ENCODE measurements around the gene NCK2.

Gene NCK2

DNA sequence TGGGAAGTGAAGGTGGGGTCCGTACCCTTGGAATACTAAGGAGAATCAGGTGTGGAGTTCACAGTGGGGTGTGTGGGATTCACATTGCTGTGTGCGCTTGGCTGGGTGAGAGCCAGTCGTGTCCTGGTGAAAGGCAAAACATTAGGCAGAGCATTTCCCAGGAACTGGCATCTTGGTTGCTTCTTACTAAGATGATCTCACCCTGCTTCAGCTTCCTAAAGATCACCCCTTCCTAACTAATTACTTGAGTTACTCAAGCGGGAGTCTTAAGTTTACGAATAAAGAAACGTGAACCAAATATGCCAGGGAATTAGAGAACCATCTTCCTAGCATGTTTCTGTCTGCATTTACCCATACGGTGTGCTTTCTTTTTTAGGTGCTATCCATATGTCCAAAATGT is 122.9 kb downstream of the NCK2 start:
- Histone ChIP-seq H4K8ac (ENCODE audit: low read length) (peak overlapping the region; percentile 45), H3K27ac (ENCODE audit: low read length, poor library complexity, severe bottlenecking) (peak overlapping the region; percentile 71), H2BK12ac (ENCODE audit: low read length in 2 of 2) (peak overlapping the region in 1 of 2 experiments; percentile 47), H2BK120ac (ENCODE audit: low read depth, low read length) (no peak overlapping the region), H4K91ac (ENCODE audit: low read length) (peak overlapping the region; percentile 28), H3K4me2 (ENCODE audit: low read length, poor library complexity, severe bottlenecking) (no peak overlapping the region), H2BK5ac (ENCODE audit: low read depth, low read length, poor library complexity, severe bottlenecking) (no peak overlapping the region), H3K14ac (ENCODE audit: low read length in 2 of 2) (peak overlapping the region in 1 of 2 experiments; percentile 28), H3K23ac (ENCODE audit: low read length in 2 of 2) (no peak overlapping the region), H2BK15ac (ENCODE audit: low read depth, poor library complexity, severe bottlenecking) (no peak overlapping the region), H3K79me1 (replicated peaks; ENCODE audit: low read length, poor library complexity, severe bottlenecking) (peaks cover 50% of the 10 kb centered on the region), H3K9ac (ENCODE audit: low read length) (no peak overlapping the region), H3K36me3 (ENCODE audit: control insufficient read depth in 1 of 2, insufficient read depth in 2 of 2, low read depth in 1 of 2, low read length in 2 of 2) (peaks cover 0 to 11% of the 10 kb centered on the region in 2 experiments), H3K4me3 (ENCODE audit: insufficient read depth in 1 of 2, low read depth in 1 of 2, low read length in 2 of 2) (no peak overlapping the region), H3K4me1 (ENCODE audit: control insufficient read depth, insufficient read depth, low read depth, low read length) (peaks cover 32% of the 10 kb centered on the region), H2AFZ (ENCODE audit: low read depth, low read length) (no peak overlapping the region), H3K18ac (ENCODE audit: low read depth in 1 of 2, low read length in 2 of 2) (peak overlapping the region in 1 of 2 experiments; percentile 38), H3K4ac (ENCODE audit: low read depth in 1 of 2, low read length in 2 of 2) (no peak overlapping the region), H3K9me3 (ENCODE audit: control insufficient read depth, low read length) (no peaks in the 10 kb centered on the region), H2AK5ac (ENCODE audit: low read length, severe bottlenecking) (no peak overlapping the region), H3K27me3 (ENCODE audit: control insufficient read depth in 1 of 2, insufficient read depth in 1 of 2, low read length in 2 of 2) (no peaks in the 10 kb centered on the region)
- peak; percentile 20 for DNase-seq
- WGBS = 91% methylated on average over 7 of the region's 7 CpGs

DNA sequence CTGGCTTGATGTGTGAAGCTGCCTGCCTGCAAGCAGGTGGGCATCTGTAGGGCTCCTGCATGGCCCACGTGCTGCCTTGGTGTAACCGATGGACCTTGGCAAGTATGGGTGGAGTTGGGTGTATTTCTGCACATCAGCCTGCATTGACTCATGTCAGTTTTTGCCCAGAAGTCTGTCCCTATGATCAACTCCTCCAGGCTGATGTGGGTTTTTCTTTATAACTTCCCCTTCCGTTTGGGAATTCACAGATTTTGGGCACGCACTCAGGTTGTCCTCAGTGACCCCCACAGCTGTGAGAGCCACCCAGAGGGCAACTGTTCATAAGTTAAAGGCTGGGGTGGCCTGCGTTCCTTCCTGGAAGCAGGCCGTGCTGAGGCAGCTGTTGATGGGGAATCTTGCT is 123.3 kb downstream of the NCK2 start:
- H2AK5ac ChIP-seq (ENCODE audit: low read length, severe bottlenecking) = peak overlapping the region; percentile 10
- H3K9ac ChIP-seq (ENCODE audit: low read length) = no peak overlapping the region
- H3K4me3 ChIP-seq (ENCODE audit: insufficient read depth in 1 of 2, low read depth in 1 of 2, low read length in 2 of 2) = no peak overlapping the region
- peak overlapping the region in 1 of 2 experiments; percentile 61 for H3K18ac ChIP-seq (ENCODE audit: low read depth in 1 of 2, low read length in 2 of 2)
- no peak overlapping the region for H2BK5ac ChIP-seq (ENCODE audit: low read depth, low read length, poor library complexity, severe bottlenecking)
- H4K91ac ChIP-seq (ENCODE audit: low read length) = peak overlapping the region; percentile 16
- H2BK15ac ChIP-seq (ENCODE audit: low read depth, poor library complexity, severe bottlenecking) = no peak overlapping the region
- no peak overlapping the region for H3K4ac ChIP-seq (ENCODE audit: low read depth in 1 of 2, low read length in 2 of 2)
- peaks cover 0 to 11% of the 10 kb centered on the region in 2 experiments for H3K36me3 ChIP-seq (ENCODE audit: control insufficient read depth in 1 of 2, insufficient read depth in 2 of 2, low read depth in 1 of 2, low read length in 2 of 2)
- H3K9me3 ChIP-seq (ENCODE audit: control insufficient read depth, low read length) = no peaks in the 10 kb centered on the region
- no peaks in the 10 kb centered on the region for H3K27me3 ChIP-seq (ENCODE audit: control insufficient read depth in 1 of 2, insufficient read depth in 1 of 2, low read length in 2 of 2)
- 92% methylated on average over 6 of the region's 6 CpGs for WGBS
- H2BK12ac ChIP-seq (ENCODE audit: low read length in 2 of 2) = peak overlapping the region in 1 of 2 experiments; percentile 83
- H4K8ac ChIP-seq (ENCODE audit: low read length) = no peak overlapping the region
- no peak overlapping the region for H3K4me2 ChIP-seq (ENCODE audit: low read length, poor library complexity, severe bottlenecking)
- peaks cover 47% of the 10 kb centered on the region for H3K79me1 ChIP-seq (replicated peaks; ENCODE audit: low read length, poor library complexity, severe bottlenecking)
- peaks cover 32% of the 10 kb centered on the region for H3K4me1 ChIP-seq (ENCODE audit: control insufficient read depth, insufficient read depth, low read depth, low read length)
- no peak overlapping the region for H2AFZ ChIP-seq (ENCODE audit: low read depth, low read length)
- peak; percentile 11 for DNase-seq
- no peak overlapping the region for H3K23ac ChIP-seq (ENCODE audit: low read length in 2 of 2)
- H2BK120ac ChIP-seq (ENCODE audit: low read depth, low read length) = no peak overlapping the region
- peak overlapping the region; percentile 71 for H3K27ac ChIP-seq (ENCODE audit: low read length, poor library complexity, severe bottlenecking)
- peak overlapping the region in 1 of 2 experiments; percentile 64 for H3K14ac ChIP-seq (ENCODE audit: low read length in 2 of 2)

GRCh38 chr2:105869341-105869740 is 124.6 kb downstream of the NCK2 start:
- WGBS = 97% methylated on average over 10 of the region's 13 CpGs
- Histone ChIP-seq H3K4ac (ENCODE audit: low read depth in 1 of 2, low read length in 2 of 2) (no peak overlapping the region), H3K36me3 (ENCODE audit: control insufficient read depth in 1 of 2, insufficient read depth in 2 of 2, low read depth in 1 of 2, low read length in 2 of 2) (peaks cover 0 to 11% of the 10 kb centered on the region in 2 experiments), H3K79me1 (replicated peaks; ENCODE audit: low read length, poor library complexity, severe bottlenecking) (peaks cover 41% of the 10 kb centered on the region), H3K4me2 (ENCODE audit: low read length, poor library complexity, severe bottlenecking) (no peak overlapping the region), H3K18ac (ENCODE audit: low read depth in 1 of 2, low read length in 2 of 2) (peak overlapping the region in 1 of 2 experiments; percentile 23), H3K23ac (ENCODE audit: low read length in 2 of 2) (no peak overlapping the region), H3K27ac (ENCODE audit: low read length, poor library complexity, severe bottlenecking) (no peak overlapping the region), H3K27me3 (ENCODE audit: control insufficient read depth in 1 of 2, insufficient read depth in 1 of 2, low read length in 2 of 2) (no peaks in the 10 kb centered on the region), H3K9me3 (ENCODE audit: control insufficient read depth, low read length) (no peaks in the 10 kb centered on the region), H2AK5ac (ENCODE audit: low read length, severe bottlenecking) (no peak overlapping the region), H2BK5ac (ENCODE audit: low read depth, low read length, poor library complexity, severe bottlenecking) (no peak overlapping the region), H3K4me1 (ENCODE audit: control insufficient read depth, insufficient read depth, low read depth, low read length) (peaks cover 37% of the 10 kb centered on the region), H3K14ac (ENCODE audit: low read length in 2 of 2) (no peak overlapping the region), H2BK12ac (ENCODE audit: low read length in 2 of 2) (no peak overlapping the region), H3K9ac (ENCODE audit: low read length) (no peak overlapping the region), H2AFZ (ENCODE audit: low read depth, low read length) (no peak overlapping the region), H4K8ac (ENCODE audit: low read length) (peak overlapping the region; percentile 12), H2BK120ac (ENCODE audit: low read depth, low read length) (no peak overlapping the region), H4K91ac (ENCODE audit: low read length) (peak overlapping the region; percentile 29), H3K4me3 (ENCODE audit: insufficient read depth in 1 of 2, low read depth in 1 of 2, low read length in 2 of 2) (no peak overlapping the region), H2BK15ac (ENCODE audit: low read depth, poor library complexity, severe bottlenecking) (no peak overlapping the region)
- DNase-seq = no peak

DNA sequence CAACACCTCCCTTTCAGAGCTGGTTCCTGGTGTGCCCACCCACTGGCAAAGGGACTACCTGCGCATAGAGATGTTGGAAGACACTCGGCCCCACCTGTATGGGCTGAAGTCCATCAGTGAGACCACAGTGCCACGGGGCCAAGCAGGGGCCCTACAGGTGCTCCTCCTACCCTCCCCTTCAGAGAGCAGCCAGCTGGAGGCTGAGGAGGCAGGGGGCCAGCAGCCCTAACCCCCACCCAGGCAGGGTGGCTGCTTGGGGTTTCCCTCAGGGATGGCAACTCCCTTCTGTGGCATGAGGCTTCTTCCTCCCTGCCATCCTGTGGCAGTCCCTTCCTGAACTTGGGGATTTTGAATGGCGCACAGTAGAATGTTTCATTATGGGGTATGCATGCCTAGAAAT is 125.3 kb downstream of the NCK2 start:
- Histone ChIP-seq H2BK15ac (ENCODE audit: low read depth, poor library complexity, severe bottlenecking) (no peak overlapping the region), H3K14ac (ENCODE audit: low read length in 2 of 2) (no peak overlapping the region), H3K9me3 (ENCODE audit: control insufficient read depth, low read length) (no peaks in the 10 kb centered on the region), H3K9ac (ENCODE audit: low read length) (no peak overlapping the region), H3K79me1 (replicated peaks; ENCODE audit: low read length, poor library complexity, severe bottlenecking) (peaks cover 40% of the 10 kb centered on the region), H3K36me3 (ENCODE audit: control insufficient read depth in 1 of 2, insufficient read depth in 2 of 2, low read depth in 1 of 2, low read length in 2 of 2) (peaks cover 0 to 11% of the 10 kb centered on the region in 2 experiments), H3K4me3 (ENCODE audit: insufficient read depth in 1 of 2, low read depth in 1 of 2, low read length in 2 of 2) (no peak overlapping the region), H3K18ac (ENCODE audit: low read depth in 1 of 2, low read length in 2 of 2) (no peak overlapping the region), H3K4me2 (ENCODE audit: low read length, poor library complexity, severe bottlenecking) (no peak overlapping the region), H2BK120ac (ENCODE audit: low read depth, low read length) (no peak overlapping the region), H2BK5ac (ENCODE audit: low read depth, low read length, poor library complexity, severe bottlenecking) (no peak overlapping the region), H2BK12ac (ENCODE audit: low read length in 2 of 2) (peak overlapping the region in 1 of 2 experiments; percentile 37), H2AK5ac (ENCODE audit: low read length, severe bottlenecking) (peak overlapping the region; percentile 27), H3K27me3 (ENCODE audit: control insufficient read depth in 1 of 2, insufficient read depth in 1 of 2, low read length in 2 of 2) (no peaks in the 10 kb centered on the region), H3K23ac (ENCODE audit: low read length in 2 of 2) (peak overlapping the region in 1 of 2 experiments; percentile 57), H4K8ac (ENCODE audit: low read length) (no peak overlapping the region), H3K27ac (ENCODE audit: low read length, poor library complexity, severe bottlenecking) (no peak overlapping the region), H4K91ac (ENCODE audit: low read length) (no peak overlapping the region), H2AFZ (ENCODE audit: low read depth, low read length) (no peak overlapping the region), H3K4me1 (ENCODE audit: control insufficient read depth, insufficient read depth, low read depth, low read length) (peaks cover 36% of the 10 kb centered on the region), H3K4ac (ENCODE audit: low read depth in 1 of 2, low read length in 2 of 2) (no peak overlapping the region)
- 99% methylated on average over 4 of the region's 4 CpGs for WGBS
- no peak for DNase-seq

Data from mesenchymal stem cell (in vitro differentiated cells and primary cell).